DND-41 (cell line): ENCODE data around the gene MYADM.

Experiments
- EZH2 ChIP-seq: IDR thresholded peaks from 3 replicates; pipeline ENCODE4 v1.6.1; 2012; ENCODE audit warnings: borderline replicate concordance, low read depth, mild to moderate bottlenecking, moderate library complexity, low read length, inconsistent platforms; ENCODE audit not compliant: severe bottlenecking
- TF ChIP-seq, protein P1 (sequence below): IDR thresholded peaks from 2 replicates; pipeline ENCODE4 v1.5.1; 2012; ENCODE audit warnings: borderline replicate concordance, low read length, moderate library complexity, mild to moderate bottlenecking; ENCODE audit not compliant: poor library complexity, severe bottlenecking; ENCODE audit errors: extremely low read depth

DNA sequence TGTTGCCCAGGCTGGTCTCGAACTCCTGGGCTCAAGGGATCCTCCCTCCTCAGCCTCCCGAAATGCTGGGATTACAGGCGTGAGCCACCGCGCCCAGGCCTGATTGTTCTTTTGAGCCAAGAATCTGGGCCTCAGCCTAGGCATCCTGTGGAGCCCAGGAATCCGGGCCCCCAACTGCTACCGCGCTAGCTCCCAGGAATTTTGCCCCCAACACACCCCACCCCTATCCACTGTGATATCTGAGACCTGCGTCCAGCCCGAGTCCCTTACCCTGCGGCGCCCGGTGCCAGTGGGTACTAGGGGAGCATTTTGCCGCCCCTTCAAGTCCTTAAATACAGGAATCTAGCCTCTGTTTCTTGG lies 838 bp upstream of the MYADM start:
- TF ChIP-seq, protein P1, sequence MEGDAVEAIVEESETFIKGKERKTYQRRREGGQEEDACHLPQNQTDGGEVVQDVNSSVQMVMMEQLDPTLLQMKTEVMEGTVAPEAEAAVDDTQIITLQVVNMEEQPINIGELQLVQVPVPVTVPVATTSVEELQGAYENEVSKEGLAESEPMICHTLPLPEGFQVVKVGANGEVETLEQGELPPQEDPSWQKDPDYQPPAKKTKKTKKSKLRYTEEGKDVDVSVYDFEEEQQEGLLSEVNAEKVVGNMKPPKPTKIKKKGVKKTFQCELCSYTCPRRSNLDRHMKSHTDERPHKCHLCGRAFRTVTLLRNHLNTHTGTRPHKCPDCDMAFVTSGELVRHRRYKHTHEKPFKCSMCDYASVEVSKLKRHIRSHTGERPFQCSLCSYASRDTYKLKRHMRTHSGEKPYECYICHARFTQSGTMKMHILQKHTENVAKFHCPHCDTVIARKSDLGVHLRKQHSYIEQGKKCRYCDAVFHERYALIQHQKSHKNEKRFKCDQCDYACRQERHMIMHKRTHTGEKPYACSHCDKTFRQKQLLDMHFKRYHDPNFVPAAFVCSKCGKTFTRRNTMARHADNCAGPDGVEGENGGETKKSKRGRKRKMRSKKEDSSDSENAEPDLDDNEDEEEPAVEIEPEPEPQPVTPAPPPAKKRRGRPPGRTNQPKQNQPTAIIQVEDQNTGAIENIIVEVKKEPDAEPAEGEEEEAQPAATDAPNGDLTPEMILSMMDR, result no peak
- TF ChIP-seq EZH2, result no peak
